ENCODE data around the gene APOC3. TPM values are rescaled to one million over a fixed set of nuclear protein-coding genes. Genes with fewer than 3 reads are reported as not detected.
"Not testable (repeated sequence)": the region's sequence is repeated elsewhere in the genome, so short reads cannot be mapped to it uniquely, and the experiment has no call there.

APOC3 gene
- total RNA-seq, 1 donor, result not detected

DNA sequence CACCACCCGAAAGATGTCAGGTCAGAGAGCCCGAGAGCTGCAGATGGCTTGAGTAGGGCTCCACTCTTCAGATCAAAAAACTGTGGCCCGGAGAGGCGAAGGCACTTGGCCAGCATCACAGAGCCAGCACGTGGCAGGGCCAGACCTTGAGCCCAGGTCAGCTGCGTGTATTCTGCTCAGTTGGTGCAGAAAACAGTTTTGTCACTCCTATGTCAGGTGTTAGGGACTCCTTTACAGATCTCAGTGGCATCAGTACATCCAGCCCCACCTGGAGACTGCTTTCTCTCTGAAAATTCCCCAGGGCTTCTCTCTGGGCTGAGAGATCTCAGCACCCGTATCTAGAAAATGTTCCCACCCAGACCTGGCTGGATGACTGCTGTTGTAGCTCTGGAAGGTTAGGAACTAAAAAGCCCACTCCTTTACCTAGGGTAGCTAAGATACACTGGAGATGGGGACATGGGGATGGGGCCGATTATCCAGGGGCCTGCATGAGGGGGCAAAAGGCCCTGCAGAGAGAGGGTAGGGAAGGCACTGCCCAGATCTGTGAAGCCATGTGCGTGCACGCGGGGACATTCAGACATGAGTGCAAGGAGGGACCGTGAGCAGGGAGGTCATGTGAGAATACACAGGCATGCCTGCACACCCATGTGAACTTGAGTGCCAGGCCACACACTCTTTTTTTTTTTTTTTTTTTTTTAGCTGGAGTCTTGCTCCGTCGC, 4.3 kb downstream of the APOC3 start:
- no peak for DNase-seq (ENCODE audit: low read depth)
- no peak overlapping the region for H3K4me3 ChIP-seq (ENCODE audit: low read depth, low read length)
- TF ChIP-seq, protein P1, sequence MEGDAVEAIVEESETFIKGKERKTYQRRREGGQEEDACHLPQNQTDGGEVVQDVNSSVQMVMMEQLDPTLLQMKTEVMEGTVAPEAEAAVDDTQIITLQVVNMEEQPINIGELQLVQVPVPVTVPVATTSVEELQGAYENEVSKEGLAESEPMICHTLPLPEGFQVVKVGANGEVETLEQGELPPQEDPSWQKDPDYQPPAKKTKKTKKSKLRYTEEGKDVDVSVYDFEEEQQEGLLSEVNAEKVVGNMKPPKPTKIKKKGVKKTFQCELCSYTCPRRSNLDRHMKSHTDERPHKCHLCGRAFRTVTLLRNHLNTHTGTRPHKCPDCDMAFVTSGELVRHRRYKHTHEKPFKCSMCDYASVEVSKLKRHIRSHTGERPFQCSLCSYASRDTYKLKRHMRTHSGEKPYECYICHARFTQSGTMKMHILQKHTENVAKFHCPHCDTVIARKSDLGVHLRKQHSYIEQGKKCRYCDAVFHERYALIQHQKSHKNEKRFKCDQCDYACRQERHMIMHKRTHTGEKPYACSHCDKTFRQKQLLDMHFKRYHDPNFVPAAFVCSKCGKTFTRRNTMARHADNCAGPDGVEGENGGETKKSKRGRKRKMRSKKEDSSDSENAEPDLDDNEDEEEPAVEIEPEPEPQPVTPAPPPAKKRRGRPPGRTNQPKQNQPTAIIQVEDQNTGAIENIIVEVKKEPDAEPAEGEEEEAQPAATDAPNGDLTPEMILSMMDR (IDR thresholded peaks at IDR 0.05; ENCODE audit: insufficient read depth, low read length), result no peak

DNA sequence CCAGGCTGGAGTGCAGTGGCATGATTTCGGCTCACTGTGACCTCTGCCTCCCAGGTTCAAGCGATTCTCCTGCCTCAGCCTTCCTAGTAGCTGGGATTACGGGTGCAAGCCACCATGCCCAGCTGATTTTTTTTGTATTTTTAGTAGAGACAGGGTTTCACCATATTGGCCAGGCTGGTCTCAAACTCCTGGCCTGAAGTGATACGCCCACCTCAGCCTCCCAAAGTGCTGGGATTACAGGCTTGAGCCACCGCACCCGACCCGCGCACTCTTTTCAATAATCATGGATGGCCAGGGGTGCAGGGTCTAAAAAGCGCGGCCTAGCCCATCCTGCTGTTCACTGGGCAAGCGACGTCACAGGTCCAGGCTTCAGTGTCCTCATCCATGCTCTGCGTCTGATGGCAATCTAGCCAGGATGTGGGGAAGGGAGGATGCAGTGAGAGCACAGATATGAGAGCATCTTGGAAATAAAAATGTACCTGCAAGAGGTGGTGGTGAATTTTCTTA, 4.9 kb downstream of the APOC3 start:
- H3K4me3 ChIP-seq (ENCODE audit: low read depth, low read length); DNase-seq (ENCODE audit: low read depth): not testable (repeated sequence)

DNA sequence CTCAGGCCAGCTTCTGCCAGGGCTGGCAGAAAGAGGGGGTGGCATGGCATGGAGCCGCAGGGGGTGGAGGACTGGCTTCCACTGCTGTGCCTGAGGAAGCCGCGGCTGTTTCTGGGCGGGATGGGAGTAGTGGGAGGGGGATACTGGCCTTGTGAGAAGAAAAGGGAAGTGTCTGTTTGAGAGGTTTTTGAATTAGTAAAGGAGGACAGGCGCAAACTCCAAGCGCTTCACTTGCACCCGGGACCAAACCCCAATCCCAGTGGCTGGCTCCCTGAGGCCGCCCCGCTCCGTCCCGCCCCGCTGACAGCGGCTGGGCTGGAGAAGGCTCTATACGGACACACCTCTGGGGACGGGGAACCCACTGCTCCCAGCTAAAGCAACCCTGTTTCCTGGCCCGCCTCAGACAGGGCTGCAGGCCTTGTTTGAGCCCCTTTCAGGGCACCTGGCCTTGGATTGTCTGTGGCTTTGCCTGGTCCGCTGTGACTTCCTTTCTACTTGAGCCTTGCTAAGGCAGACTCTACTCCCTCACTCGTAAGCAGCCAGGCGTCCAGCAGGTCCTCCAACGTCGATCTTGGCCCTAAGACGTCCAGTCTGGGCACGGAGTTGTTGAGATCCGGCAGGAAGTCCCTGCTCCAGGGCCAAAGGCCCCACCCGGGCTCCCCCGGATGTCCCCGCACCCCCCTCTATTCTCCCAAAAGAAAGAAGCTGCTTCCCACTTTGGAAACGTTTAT, 5.5 kb downstream of the APOC3 start:
- TF ChIP-seq, protein P1 (IDR thresholded peaks at IDR 0.05; ENCODE audit: insufficient read depth, low read length), result no peak
- no peak for DNase-seq (ENCODE audit: low read depth)
- no peak overlapping the region for H3K4me3 ChIP-seq (ENCODE audit: low read depth, low read length)

DNA sequence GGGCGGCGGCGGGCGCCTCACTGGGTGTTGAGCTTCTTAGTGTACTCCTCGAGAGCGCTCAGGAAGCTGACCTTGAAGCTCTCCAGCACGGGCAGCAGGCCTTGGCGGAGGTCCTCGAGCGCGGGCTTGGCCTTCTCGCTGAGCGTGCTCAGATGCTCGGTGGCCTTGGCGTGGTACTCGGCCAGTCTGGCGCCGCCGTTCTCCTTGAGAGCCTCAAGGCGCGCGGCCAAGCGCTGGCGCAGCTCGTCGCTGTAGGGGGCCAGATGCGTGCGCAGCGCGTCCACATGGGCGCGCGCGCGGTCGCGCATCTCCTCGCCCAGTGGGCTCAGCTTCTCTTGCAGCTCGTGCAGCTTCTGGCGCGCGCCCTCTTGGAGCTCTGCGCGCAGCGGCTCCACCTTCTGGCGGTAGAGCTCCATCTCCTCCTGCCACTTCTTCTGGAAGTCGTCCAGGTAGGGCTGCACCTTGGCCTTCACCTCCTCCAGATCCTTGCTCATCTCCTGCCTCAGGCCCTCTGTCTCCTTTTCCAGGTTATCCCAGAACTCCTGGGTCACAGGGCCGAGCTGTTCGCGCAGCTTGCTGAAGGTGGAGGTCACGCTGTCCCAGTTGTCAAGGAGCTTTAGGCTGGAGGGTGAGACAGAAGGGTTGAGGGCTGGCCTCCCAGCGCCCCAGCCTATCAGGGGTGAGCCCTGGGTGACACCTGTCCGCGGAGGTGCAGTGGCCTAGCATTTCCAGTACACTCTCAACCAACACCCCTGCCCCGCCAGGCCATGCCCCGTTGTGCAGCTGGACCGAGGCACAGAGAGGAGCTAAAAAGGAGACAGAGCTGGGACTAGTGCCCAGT, 6.3 kb downstream of the APOC3 start:
- H3K4me3 ChIP-seq (ENCODE audit: low read depth, low read length), result peak overlapping the region; percentile 33
- TF ChIP-seq, protein P1 (IDR thresholded peaks at IDR 0.05; ENCODE audit: insufficient read depth, low read length), result peak; percentile 66
- DNase-seq (ENCODE audit: low read depth), result peak; percentile 96

DNA sequence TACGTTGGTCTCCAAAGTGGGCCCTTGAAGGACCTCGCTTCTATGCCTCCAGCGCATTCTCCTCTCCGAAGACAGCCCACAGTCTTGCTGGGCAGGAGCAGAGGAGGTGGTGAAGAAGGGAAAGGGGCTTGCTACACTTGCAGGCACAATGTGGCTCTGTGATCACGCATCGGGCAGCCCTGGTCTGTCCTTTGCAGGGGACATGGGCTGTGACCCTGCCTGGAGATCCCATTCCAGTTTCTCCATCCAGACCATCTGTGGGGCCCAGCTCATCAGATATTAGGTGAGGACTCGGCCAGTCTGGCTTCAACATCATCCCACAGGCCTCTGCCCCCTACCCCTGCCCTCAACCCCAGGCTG, 6.9 kb downstream of the APOC3 start:
- DNase-seq (ENCODE audit: low read depth), result no peak
- TF ChIP-seq, protein P1 (IDR thresholded peaks at IDR 0.05; ENCODE audit: insufficient read depth, low read length), result no peak
- H3K4me3 ChIP-seq (ENCODE audit: low read depth, low read length), result no peak overlapping the region

DNA sequence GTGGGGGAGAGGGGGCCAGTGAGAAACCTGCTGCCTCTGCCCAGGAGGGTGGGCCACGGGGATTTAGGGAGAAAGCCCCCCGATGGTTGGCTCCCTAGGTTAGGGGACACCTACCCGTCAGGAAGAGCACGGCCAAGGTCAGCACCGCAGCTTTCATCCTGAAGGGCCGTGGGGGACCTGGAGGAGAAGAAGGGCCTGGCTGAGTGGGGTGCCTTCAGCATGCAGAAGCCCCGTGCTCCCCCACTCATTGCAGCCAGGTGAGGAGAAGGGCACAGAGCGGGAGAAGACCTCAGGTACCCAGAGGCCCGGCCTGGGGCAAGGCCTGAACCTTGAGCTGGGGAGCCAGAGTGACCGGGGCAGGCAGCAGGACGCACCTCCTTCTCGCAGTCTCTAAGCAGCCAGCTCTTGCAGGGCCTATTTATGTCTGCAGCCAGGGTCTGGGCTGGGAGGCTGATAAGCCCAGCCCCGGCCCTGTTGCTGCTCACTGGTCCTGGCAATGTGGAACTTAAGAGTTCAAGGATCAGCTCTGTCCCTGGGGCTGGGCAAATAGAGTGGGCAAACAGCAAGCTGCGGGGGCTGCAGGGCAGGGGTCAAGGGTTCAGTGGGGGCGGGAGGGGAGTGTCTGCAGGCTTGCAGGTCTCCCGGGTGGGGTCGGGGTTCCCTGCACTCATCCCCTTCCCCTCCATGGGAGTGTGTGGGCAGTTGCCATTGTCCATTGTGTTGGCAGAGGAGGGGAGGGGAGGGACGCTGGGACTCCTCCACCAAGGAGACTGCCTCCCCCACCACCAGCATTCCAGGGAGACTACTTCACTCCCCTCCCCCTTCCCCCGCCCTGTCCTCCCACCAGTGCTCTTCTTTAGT, 7.8 kb downstream of the APOC3 start, which contains the start of gene APOA1:
Gene APOA1 (minus strand): TSS at position 392 of the 861 bp plus-strand sequence. CDS start 235 bp downstream, at position 157.
- peak; percentile 16 for DNase-seq (ENCODE audit: low read depth)
- H3K4me3 ChIP-seq (ENCODE audit: low read depth, low read length), result no peak within 1 kb of the TSS
- TF ChIP-seq, protein P1 (IDR thresholded peaks at IDR 0.05; ENCODE audit: insufficient read depth, low read length), result no peak
